GM18873 (cell line): ENCODE data around the gene P4HA1.
"Not testable (repeated sequence)": the region's sequence is repeated elsewhere in the genome, so short reads cannot be mapped to it uniquely, and the experiment has no call there.

Source experiments
- ATAC-seq: cut with Tn5 transposase; IDR thresholded peaks from one replicate; pipeline ENCODE4 v1.9.1; 2021; ENCODE audit warnings: mild to moderate bottlenecking, moderate library complexity, moderate number of reproducible peaks; ENCODE audit not compliant: unreplicated experiment, low FRiP score

Gene P4HA1

DNA sequence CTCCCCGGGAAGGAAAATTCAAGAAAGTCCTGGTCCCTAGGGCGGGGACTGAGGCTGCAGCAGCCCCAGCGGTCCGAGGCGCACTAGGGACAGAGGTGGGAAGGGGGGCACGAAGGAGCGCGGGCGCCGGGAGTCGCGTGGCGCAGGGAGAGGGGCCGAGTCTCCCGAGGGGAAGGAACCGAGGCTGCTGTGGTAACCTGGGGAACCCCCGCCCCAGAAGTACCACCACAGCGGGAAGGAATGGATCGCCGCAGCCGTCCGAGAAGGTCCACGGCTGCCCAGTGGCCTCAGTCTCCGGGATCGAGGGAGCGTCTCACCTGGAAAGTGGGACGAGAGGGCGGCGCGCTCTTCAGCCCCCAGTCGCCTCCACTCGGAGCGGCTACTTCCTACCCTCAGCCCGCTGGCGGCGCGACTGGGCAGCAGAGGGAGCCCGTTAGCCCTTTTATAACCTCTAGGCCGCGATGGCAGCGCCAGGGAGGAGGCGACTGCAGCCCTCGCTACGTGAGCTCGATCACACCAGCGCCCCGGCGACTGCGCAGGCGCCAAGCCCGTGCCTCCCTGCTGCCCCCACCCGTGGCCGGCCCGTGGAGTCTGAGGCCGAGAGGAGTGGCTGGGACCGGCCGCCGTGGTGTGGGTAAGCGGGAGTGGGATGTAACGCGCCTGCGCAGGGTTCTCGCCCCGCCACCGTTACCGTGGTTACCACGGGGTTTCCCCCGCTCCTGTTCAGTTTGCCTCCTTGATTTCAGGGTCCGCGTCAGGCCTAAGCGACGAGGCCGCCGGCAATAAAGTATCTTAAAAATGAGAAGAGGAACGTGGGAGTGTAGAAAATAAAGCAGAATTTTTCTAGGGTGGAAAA is at the start of gene P4HA1:
TSS of gene P4HA1 (minus strand) at position 418 of the 856 bp plus-strand sequence. CDS start 21,983 bp downstream, outside the sequence.
- peak; percentile 73 for ATAC-seq

DNA sequence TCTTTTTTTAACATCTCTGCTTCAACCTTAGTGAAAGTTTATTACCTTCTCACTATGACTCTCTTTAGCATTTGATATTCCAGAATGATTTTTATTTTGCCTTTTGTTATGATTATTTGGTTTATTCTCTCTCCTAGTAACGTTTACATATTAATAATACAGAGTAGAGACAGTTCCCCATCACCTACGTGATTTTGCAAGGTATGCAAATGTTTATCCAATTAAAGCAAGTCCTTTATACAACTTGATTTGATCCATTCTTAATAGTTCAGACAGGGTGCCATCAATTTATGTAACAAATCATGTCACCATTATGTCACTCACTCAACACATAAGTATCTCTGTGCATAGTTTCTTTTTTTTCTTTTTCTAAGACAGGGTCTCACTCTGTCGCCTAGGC is 44.9 kb upstream of the P4HA1 start:
- ATAC-seq, result no peak

DNA sequence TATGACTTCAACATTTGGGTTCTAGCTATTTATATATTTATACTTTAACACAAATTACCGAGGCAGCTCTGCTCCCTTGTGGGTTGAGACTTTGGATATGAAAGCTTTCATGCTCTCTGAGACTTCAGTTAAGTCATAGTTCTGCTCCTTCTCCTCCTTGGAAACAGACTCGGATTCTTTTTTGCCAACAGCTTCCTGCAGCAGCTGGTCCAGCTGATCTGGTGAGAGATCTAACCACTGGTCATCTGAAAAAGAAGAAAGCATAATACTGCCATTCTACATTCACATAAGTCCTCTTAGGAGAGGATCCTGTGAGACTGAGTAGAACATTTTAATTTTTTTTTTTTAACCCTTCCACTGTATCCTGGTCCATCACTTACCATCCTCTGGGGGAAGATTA is 42.6 kb upstream of the P4HA1 start:
- ATAC-seq, result no peak

DNA sequence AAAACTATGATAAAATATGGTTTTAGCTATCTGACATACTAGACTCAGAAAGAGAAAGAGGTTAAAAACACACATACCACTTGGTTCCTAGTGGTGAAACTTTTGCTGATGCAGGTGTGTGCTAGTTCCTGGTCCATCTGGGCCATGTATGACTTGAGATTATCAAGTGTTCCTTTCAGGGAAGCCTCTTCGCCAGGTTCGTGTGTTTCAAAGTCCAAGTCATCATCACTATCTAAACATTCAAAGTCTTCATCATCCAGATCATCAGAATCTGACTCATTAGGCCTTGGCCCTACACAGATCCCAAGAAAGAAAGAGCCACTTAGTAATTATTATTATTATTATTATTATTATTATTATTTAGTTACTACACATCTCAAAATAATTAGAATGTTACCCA is 40.0 kb upstream of the P4HA1 start:
- ATAC-seq, result no peak

DNA sequence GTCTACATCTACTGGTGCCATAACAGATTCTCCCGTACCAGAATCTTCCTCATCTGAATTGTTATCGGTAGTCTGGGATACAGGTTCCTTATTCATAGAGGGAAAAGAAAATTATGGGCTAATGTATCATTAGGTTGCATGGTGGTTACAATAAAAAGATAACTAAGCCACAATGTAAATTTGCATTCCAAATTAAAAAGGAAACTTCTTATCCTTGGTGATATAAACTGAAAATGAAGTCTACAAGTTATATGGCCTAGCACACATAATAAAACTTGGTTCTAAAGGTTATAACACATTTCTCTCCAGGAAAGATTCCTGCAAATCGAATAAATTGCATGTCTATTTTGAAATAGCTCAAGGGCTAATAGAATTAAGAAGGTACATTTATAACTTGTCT is 38.1 kb upstream of the P4HA1 start:
- no peak for ATAC-seq

DNA sequence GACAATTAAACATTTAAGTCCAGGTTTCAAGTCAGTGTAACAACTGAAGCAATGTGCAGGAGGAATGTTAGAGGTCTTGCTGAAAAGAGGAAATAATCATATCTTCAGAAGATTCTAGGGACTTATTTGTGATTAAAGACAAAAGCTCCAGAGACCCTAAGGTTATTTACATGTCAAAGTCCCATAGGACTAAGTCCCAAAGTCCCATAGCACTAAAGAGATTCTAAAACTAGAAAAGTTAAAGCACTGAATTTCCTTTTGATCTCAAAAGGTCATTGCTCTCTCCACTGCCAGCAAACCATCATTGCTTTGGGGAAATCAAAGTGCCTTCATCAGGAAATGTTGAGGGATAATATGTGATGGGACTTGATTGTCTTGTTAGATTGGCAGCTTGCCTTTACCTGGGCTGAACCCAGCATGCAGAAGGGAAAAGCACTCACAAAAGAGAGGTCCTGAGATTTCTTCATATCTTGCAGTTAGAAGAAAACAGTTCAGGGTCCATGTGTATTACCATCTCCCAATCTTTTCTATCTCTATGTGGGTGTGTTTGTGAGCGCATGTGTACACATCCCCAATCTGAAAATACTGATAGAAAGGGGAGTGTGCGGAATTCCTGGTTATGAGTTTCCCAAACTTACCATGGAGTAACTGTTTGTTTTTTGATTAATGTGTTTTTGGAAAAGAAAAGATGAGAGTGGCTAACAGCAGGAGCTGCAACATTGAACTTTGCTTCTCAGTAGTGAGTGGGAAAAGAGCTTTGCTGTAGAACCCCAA is 35.4 kb upstream of the P4HA1 start:
- no peak for ATAC-seq

DNA sequence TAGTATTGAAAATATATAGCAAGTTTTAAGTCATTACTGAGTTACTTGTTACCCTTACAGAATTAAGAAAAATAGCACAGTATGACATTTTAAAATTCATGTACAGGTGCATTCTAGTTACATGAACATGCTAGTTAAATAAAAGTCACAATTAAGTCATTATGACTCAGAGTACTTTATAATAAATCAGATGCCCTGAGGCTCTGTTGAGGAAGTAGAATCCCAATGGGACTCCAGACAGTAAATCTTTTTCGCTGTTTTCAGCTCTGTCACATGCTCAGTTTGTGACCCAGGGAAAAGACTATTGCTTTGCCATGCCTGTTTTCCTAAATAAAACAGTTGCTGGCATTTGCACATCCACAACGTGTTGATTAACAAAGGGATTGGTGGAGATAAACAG is 34.6 kb upstream of the P4HA1 start:
- no peak for ATAC-seq

DNA sequence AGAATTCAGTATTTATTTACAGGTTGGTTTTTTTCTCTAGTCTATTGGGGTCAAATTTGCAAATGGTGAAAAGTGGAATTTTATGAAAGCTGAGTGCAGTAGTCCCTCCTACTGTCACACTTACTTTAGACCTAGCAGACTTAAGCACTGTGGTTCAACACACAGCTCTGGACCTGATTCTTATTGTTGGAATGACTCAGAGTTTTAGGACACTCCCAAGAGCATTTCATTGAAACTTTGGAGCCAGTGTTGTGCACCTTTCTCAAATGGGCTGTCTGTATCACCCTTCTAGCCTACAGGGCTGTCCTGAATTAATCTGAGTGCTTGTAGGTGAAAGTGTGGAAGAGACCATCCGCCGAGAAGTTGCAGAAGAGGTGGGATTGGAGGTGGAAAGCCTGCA is 29.7 kb upstream of the P4HA1 start:
- ATAC-seq, result no peak

DNA sequence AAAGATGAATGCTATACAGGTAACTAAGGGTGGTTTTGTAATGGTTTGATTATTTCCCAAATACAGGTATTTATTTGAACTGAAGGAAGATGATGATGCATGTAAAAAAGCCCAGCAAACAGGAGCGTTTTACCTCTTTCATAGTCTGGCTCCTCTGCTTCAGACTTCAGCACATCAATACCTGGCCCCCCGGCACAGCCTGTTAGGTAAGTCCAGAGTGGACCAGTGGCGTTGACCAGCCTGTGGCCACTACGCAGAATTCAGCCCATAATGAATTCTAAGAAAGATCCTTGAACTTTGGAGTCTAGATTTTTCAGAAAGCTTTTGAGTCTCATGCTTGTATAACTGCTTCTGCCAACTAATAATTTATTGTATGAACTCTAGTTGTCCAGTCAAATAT is 23.3 kb upstream of the P4HA1 start:
- no peak for ATAC-seq

DNA sequence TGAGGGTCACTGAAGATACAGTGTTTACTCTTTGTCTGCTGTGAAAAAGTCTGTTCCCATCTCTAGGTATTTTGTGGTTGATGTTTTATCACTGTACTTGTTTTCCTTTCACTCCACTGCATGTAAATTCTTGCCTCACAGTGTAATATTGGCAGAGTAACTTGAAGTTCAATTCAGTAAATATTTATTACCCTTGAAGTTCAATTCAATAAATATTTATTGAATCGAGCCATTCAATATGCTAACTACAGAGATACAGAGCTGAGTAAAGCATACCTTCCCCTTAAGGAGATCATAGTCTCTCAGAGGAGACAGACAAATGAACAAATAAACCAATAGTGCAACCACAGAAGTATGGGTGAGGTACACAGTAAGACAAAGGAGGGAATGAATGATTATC is 22.8 kb upstream of the P4HA1 start:
- ATAC-seq, result no peak

DNA sequence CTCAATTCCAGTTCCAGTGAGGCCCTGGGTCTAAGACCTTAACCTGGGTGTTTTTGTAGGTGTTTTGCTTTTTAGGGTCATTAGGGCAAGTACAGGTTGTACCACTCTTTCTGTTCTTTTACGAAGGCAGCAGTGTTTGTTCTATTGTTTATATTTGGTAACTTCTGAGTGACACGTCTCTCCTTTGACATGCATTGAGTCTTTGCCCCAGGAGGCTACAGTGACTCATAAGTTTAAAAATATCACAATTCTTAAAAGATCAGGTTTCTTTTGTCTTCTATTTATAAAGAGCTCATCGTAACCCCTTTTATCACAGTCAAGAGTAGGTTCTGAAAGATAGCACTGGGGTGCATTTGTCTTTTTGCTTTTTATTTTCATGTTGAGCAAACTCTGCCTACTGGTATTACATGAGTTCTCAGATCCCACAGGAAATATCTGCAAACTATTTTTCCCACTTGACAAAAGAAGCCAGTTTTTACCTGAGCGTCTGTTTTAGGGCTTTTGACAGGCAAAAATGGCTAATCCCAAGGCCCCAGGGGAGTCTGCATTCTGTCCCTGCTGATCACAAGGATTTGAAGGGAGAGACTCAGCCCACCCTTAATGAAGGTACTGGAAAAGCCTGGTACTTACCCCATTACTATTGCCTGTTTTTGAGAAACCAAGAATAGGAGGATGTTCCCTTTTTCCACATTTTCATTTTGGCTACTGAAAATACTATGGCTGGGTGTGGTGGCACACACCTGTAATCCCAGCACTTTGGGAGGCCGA is 21.5 kb upstream of the P4HA1 start:
- ATAC-seq, result peak; percentile 65

DNA sequence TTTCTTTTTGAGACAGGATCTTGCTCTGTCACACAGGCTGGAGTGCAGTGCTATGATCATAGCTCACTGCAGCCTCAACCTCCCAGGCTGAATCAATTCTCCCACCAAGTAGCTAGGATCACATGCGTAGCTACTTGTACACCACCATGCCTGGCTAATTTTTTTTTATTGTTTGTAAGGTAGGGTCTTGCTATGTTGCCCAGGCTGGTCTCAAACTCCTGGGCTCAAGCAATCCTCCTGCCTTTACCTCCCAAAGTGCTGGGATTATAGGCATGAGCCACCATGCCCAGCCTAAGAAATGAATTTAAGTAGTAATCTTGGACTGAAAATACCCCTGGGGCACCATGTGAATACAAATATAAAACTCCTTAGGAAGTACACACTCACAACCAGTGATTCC is 19.4 kb upstream of the P4HA1 start:
- no peak for ATAC-seq

DNA sequence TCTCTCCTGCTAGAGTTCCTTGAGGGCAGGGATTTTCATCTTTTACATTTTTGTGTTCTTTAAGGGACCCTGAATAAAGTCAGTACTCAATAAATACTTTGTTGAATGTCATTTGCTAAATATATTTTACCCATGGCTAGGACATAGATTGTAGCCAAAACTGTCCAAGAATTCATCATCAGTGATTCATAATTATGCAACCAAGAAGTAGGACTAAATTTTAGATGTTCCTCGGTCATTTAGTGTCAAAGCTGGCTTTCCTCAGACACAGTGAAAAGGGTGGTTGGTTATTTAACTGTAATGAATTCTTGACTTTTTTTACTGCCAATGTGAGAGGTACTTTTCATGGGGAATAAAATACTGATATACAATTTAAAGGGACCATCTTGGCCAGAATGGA is 16.9 kb upstream of the P4HA1 start:
- ATAC-seq, result no peak

DNA sequence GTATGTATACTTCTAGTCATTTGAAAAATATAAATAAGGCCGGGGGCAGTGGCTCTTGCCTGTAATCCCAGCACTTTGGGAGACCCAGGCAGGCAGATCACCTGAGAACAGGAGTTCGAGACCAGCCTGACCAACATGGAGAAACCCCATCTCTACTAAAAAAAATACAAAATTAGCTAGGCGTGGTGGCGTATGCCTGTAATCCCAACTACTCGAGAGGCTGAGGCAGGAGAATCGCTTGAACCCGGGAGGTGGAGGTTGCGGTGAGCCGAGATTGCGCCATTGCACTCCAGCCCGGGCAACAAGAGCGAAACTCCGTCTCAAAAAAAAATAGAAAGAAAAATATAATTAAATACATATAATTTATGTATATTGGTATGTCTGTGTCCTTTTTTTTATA is 15.4 kb upstream of the P4HA1 start:
- not testable (repeated sequence) for ATAC-seq

DNA sequence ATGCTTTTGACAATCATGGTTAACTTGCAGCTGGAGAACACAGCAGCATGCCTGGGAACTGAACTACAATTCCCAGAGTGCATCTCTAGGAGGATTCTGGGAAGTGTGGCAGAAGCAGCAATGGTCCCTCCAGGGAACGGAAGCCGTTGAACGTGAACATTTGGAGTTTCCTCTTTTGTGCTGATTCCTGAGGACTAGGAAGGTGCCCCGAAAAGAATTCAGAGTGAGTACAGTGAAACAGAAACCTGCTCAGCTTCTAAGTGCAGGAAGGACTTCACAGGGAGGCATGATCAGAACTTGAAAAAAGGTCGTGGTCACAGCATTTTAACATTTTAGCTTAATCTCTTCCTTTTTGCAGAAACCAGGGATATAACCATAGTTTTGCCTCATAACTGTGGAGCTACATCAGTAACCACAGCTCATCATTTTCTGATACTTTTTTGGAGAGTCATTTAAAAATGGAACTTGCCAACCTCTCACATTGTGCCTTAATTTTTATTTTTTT is 13.7 kb upstream of the P4HA1 start, which contains the start of gene NUDT13:
TSS of gene NUDT13 (plus strand) at position 111 of the 505 bp plus-strand sequence. CDS start 3,911 bp downstream, outside the sequence.
- no peak for ATAC-seq

DNA sequence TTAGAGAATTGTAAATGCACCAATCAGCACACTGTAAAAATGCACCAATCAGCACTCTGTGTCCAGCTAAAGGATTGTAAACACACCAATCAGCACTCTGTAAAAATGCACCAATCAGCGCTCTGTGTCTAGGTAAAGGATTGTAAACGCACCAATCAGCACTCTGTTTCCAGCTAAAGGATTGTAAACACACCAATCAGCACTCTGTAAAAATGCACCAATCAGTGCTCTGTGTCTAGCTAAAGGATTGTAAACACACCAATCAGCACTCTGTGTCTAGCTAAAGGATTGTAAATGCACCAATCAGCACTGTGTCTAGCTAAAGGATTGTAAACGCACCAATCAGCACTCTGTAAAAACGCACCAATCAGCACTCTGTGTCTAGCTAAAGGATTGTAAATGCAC is 12.6 kb upstream of the P4HA1 start:
- not testable (repeated sequence) for ATAC-seq

DNA sequence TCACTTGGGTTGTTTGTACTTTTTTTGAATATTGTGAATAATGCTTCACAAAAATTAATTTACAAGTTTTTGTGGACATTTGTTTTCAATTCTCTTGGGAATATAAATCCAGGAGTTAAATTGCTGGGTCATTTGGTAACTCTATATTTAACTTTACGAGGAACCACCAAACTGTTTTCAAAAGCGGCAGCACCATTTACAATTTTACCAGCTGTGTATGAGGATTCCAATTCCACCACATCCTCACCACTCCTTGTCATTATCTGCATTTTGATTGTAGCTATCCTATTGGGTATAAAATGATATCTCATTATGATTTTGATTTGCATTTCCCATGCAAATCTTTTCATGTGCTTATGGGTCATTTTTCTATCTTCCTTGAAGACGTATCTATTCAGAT is 9.6 kb upstream of the P4HA1 start:
- no peak for ATAC-seq

DNA sequence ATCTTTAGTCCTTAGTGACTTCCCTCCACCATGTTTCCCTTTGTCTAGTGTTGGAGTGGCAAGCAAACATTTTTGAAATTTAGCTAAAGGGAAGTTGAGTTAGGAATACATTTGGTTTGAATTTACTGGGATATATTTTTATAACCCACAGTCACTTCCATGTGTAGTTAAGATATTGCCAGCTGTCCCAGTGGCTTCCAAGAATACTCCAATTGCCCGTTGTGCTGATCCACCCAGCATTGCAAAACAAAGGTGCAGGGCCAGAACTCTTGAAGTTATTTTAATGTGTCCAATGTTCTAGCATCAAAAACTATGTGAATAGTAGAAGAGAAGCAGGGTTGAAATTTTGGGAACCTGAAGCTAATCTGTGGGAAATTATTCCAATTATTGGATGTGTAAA is 2.5 kb upstream of the P4HA1 start:
- ATAC-seq, result no peak

DNA sequence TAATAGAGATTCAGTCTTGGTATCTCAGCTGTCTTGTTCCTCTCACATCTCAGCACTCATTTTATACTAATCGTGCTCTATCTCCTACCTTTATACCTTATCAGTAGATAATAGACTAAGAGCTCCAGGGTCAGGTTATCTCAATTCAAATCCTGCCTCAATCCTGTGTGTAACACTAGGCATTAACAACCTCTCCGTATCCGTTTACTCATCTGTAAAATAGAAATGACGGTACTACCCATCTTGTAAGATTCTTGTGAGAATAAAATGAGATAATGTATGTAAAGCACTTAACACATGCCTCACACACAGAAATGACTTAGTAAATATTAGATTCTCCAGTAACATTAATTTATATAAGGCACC is 622 bp upstream of the P4HA1 start:
- ATAC-seq, result peak; percentile 14

DNA sequence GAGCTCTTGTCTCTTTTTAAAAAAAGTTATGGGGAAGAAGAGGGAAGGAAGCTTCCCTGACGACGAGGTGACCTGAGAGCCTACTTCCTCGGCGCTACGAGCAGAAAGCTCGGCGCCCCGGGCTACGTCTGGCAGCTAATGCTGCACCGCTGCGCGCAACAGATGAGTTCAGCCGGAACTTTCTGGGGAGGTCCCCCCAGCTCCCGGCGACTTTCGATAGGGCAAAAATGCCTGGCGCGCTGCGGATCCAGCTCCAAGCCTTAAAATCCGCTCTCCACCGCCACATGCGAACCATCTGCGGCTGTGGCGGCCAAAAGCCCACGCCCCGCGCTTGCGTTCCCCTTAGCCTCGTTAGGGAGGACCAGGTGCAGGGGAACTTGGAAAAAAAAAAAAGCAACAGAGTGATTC is 621 bp downstream of the P4HA1 start:
- ATAC-seq, result peak; percentile 12
